ENCODE results near the gene OLR1. TPM values are rescaled to one million over a fixed set of nuclear protein-coding genes. Genes with fewer than 3 reads are reported as not detected.

OLR1 gene
- total and polyA plus RNA-seq, 7 donors = 0.10 to 3.3 (median 0.76) TPM; not detected in 3

DNA sequence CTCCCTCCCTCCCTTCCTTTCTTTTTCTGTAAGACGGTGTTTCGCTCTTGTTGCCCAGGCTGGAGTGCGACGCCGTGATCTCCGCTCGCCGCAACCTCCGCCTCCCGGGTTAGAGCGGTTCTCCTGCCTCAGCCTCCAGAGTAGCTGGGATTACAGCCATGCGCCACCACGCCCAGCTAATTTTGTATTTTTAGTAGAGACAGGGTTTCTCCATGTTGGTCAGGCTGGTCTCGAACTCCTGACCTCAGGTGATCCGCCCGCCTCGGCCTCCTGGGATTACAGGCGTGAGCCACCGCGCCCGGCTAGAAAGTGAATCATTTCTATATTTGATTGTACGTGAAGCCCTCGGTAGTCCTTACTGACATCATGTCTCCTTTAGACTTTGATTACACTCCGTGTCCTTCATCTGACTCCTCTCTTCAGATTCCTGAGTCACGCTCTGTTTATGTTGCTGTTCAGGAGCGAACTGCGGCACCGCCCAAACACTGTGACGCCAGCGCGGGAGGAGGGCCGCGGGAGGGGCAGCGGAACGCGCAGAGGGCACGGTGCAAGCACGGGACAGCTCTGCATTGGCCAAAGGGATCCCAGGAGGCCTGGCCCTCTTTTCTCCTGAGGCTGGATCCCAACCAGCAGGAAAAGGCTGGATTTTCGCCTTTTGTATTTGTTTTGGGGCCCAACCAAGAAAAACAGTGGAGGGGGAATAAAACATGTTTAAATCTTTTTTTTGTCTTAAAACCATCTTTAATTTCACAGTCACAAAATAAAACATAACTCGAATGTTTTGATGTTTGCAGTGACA, 40.2 kb upstream of the OLR1 start:
- peak; percentile 99 for DNase-seq
- TF ChIP-seq CTCF (IDR thresholded peaks at IDR 0.05) (no peak), POLR2A (IDR thresholded peaks at IDR 0.05) (peak in 1 of 2 donors; percentile 43), POLR2AphosphoS5 (IDR thresholded peaks at IDR 0.05) (peak; percentile 86 to 98 (median 89)), EP300 (IDR thresholded peaks at IDR 0.05) (peak; percentile 79 to 99 (median 91))
- Histone ChIP-seq H3K4me3 (peak overlapping the region; percentile 68 to 93 (median 88)), H3K27me3 (no peaks in the 10 kb centered on the region), H3K36me3 (peaks cover 0 to under 1% (median 0%) of the 10 kb centered on the region in 4 donors), H3K9me3 (no peaks in the 10 kb centered on the region), H3K27ac (peak overlapping the region; percentile 95 to 100 (median 100)), H3K4me1 (peaks cover 0 to 24% (median 20%) of the 10 kb centered on the region in 4 donors)
- 26 to 34% methylated on average over 40 of the region's 40 CpGs for WGBS, 2 donors
- intact Hi-C loops (cut with DNase I) = loop anchor here (5.0 to 10.0 kb wide), 2 partner anchors 510 to 1297 kb away; partner anchors contain the start of genes PHC1 and YBX3

GRCh38 chr12:10211101-10211939, 39.4 kb upstream of the OLR1 start:
- TF ChIP-seq POLR2AphosphoS5 (IDR thresholded peaks at IDR 0.05) = no peak
- TF ChIP-seq POLR2A (IDR thresholded peaks at IDR 0.05) = no peak
- TF ChIP-seq CTCF (IDR thresholded peaks at IDR 0.05) = no peak
- no peak for TF ChIP-seq EP300 (IDR thresholded peaks at IDR 0.05)
- WGBS, 2 donors = 92 to 95% methylated on average over 25 of the region's 25 CpGs
- intact Hi-C loops (cut with DNase I) = loop anchor here (5.0 to 10.0 kb wide), 2 partner anchors 511 to 1297 kb away; partner anchors contain the start of genes PHC1 and YBX3
- DNase-seq = peak; percentile 69
- no peaks in the 10 kb centered on the region for H3K27me3 ChIP-seq
- H3K9me3 ChIP-seq = no peaks in the 10 kb centered on the region
- H3K4me3 ChIP-seq = peak overlapping the region in 1 of 4 donors; percentile 92
- peak overlapping the region; percentile 95 to 100 (median 100) for H3K27ac ChIP-seq
- H3K4me1 ChIP-seq = peaks cover 0 to 24% (median 20%) of the 10 kb centered on the region in 4 donors
- no peaks in the 10 kb centered on the region for H3K36me3 ChIP-seq

DNA sequence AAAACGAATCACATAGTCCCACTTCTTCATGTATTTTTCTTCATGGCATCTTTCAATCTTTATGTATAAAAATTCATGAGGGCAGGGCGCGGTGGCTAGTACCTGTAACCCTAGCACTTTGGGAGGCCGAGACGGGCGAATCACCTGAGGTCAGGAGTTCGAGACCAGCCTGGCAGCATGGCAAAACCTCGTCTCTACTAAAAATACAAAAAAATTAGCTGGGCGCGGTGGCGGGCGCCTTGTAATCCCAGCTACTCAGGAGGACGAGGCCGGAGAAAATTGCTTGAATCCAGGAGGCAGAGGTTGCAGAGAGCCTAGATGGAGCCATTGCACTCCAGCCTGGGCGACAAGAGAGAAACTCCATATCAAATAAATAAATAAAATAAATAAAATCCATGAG, 38.3 kb upstream of the OLR1 start:
- peaks cover 0 to 15% (median 11%) of the 10 kb centered on the region in 4 donors for H3K4me1 ChIP-seq
- H3K27me3 ChIP-seq = no peaks in the 10 kb centered on the region
- H3K4me3 ChIP-seq = no peak overlapping the region
- H3K27ac ChIP-seq = no peak overlapping the region
- intact Hi-C loops (cut with DNase I) = loop anchor here (5.0 to 10.0 kb wide), 2 partner anchors 512 to 1295 kb away; partner anchors contain the start of genes PHC1 and YBX3
- H3K36me3 ChIP-seq = no peaks in the 10 kb centered on the region
- DNase-seq = no peak
- no peaks in the 10 kb centered on the region for H3K9me3 ChIP-seq
- WGBS, 2 donors = 92% methylated on average over 15 of the region's 15 CpGs
- TF ChIP-seq CTCF (IDR thresholded peaks at IDR 0.05) (no peak), POLR2AphosphoS5 (IDR thresholded peaks at IDR 0.05) (no peak), EP300 (IDR thresholded peaks at IDR 0.05) (no peak), POLR2A (IDR thresholded peaks at IDR 0.05) (no peak)

- Histone ChIP-seq H3K9me3 (no peaks in the 10 kb centered on the region), H3K4me3 (no peak overlapping the region), H3K36me3 (no peaks in the 10 kb centered on the region), H3K27me3 (no peaks in the 10 kb centered on the region), H3K27ac (no peak overlapping the region), H3K4me1 (peaks cover 0 to 5% (median 5%) of the 10 kb centered on the region in 4 donors)
- intact Hi-C loops (cut with DNase I) = no loop called here
- 45 to 66% methylated on average over 2 of the region's 2 CpGs for WGBS, 2 donors
- TF ChIP-seq CTCF (IDR thresholded peaks at IDR 0.05) = no peak
- no peak for TF ChIP-seq EP300 (IDR thresholded peaks at IDR 0.05)
- no peak for TF ChIP-seq POLR2A (IDR thresholded peaks at IDR 0.05)
- no peak for TF ChIP-seq POLR2AphosphoS5 (IDR thresholded peaks at IDR 0.05)
- no peak for DNase-seq
These were observed 35.2 kb upstream of the OLR1 start for GRCh38 chr12:10207136-10207535.
